ENCODE measurements around the gene SBF2. TPM values are rescaled to one million over a fixed set of nuclear protein-coding genes. Genes with fewer than 3 reads are reported as not detected.
"Not testable (repeated sequence)": the region's sequence is repeated elsewhere in the genome, so short reads cannot be mapped to it uniquely, and the experiment has no call there.

Gene SBF2
- total RNA-seq, 3 donors from 2014 or later (not counting 1 experiment from before 2014, with no cell fraction given) = 25.2 to 26.9 (median 26.3) TPM

DNA sequence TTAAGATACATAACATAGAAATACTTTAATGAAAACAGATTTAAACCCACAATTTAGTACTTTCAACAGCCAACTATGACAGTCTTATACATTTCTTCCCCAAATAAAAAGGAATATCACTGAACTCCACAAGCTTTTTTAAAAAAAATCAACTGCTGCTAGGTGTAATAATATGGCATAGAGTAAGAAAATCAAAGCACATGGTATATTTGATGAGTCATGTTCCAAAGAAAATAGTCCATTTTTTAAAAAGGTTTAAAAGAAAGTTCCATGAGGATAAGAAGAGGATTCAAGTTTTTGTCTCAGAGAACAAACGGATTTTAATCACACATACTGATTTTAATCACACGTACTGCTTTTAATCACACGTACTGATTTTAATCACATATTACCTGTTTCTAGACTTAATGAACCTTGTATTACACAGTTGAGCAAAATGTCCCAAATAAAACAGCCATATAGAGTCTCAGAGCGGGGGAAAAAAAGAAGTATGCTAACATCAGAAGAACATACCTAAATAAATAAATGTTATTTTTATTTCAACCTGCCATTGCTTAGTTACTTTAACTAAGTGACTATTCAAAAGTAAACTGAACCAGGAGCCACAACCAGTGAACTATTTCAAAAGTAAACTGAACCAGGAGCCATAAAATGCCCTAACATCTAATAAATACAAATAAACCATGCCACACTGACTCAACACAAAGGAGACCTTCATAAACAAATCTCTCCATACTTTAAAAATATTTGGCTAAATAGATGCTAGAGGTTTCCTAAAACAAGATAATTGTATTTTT lies 198.4 kb downstream of the SBF2 start:
- no peak overlapping the region for H3K4me3 Mint-ChIP-seq
- no peaks in the 10 kb centered on the region for H3K36me3 ChIP-seq (ENCODE audit: control insufficient read depth, insufficient read depth, low read length)
- H3K4me1 ChIP-seq (ENCODE audit: control insufficient read depth, insufficient read depth, low read length) = no peaks in the 10 kb centered on the region
- H3K36me3 Mint-ChIP-seq = peaks cover 18% of the 10 kb centered on the region
- H3K27ac Mint-ChIP-seq = no peak overlapping the region
- H3K4me1 Mint-ChIP-seq = peaks cover 11 to 13% of the 10 kb centered on the region in 2 donors
- ATAC-seq (no peak), DNase-seq (no peak)
- H3K27ac ChIP-seq (ENCODE audit: low read length) = no peak overlapping the region
- 94% methylated on average over 2 of the region's 4 CpGs for WGBS (ENCODE audit: insufficient coverage)
- no peaks in the 10 kb centered on the region for H3K27me3 ChIP-seq (ENCODE audit: control insufficient read depth, insufficient read depth, low read length)
- H3K4me3 ChIP-seq (ENCODE audit: low read length) = no peak overlapping the region
- peaks cover 4 to 11% of the 10 kb centered on the region in 2 donors for H3K9me3 Mint-ChIP-seq
- no peak for TF ChIP-seq CTCF (IDR thresholded peaks at IDR 0.05)
- no peaks in the 10 kb centered on the region for H3K27me3 Mint-ChIP-seq (ENCODE audit: low read depth in 2 of 2)
- H3K9me3 ChIP-seq (ENCODE audit: control insufficient read depth, insufficient read depth, low read length) = peaks cover 5% of the 10 kb centered on the region
- intact Hi-C loops (cut with micrococcal nuclease) = no loop called here

- DNase-seq (no peak), ATAC-seq (no peak)
- H3K27ac ChIP-seq (ENCODE audit: low read length) = no peak overlapping the region
- WGBS (ENCODE audit: insufficient coverage) = 100% methylated on average over 3 of the region's 5 CpGs
- H3K9me3 Mint-ChIP-seq = no peaks in the 10 kb centered on the region
- no peak overlapping the region for H3K4me3 ChIP-seq (ENCODE audit: low read length)
- intact Hi-C loops (cut with micrococcal nuclease) = no loop called here
- no peaks in the 10 kb centered on the region for H3K27me3 ChIP-seq (ENCODE audit: control insufficient read depth, insufficient read depth, low read length)
- H3K36me3 Mint-ChIP-seq = no peaks in the 10 kb centered on the region
- H3K4me1 ChIP-seq (ENCODE audit: control insufficient read depth, insufficient read depth, low read length) = peaks cover 6% of the 10 kb centered on the region
- H3K27me3 Mint-ChIP-seq (ENCODE audit: low read depth in 2 of 2) = no peaks in the 10 kb centered on the region
- TF ChIP-seq CTCF (IDR thresholded peaks at IDR 0.05) = no peak
- H3K4me3 Mint-ChIP-seq = no peak overlapping the region
- H3K36me3 ChIP-seq (ENCODE audit: control insufficient read depth, insufficient read depth, low read length) = no peaks in the 10 kb centered on the region
- no peaks in the 10 kb centered on the region for H3K9me3 ChIP-seq (ENCODE audit: control insufficient read depth, insufficient read depth, low read length)
- H3K27ac Mint-ChIP-seq = no peak overlapping the region
- peaks cover 25 to 29% of the 10 kb centered on the region in 2 donors for H3K4me1 Mint-ChIP-seq
Measured at GRCh38 chr11:10092426-10092825, 201.6 kb downstream of the SBF2 start.

GRCh38 chr11:10091314-10092045 lies 202.5 kb downstream of the SBF2 start:
- no peaks in the 10 kb centered on the region for H3K36me3 Mint-ChIP-seq
- H3K27ac ChIP-seq (ENCODE audit: low read length) = no peak overlapping the region
- TF ChIP-seq CTCF (IDR thresholded peaks at IDR 0.05) = no peak
- no peaks in the 10 kb centered on the region for H3K36me3 ChIP-seq (ENCODE audit: control insufficient read depth, insufficient read depth, low read length)
- H3K27me3 Mint-ChIP-seq (ENCODE audit: low read depth in 2 of 2) = no peaks in the 10 kb centered on the region
- H3K27me3 ChIP-seq (ENCODE audit: control insufficient read depth, insufficient read depth, low read length) = no peaks in the 10 kb centered on the region
- no peak overlapping the region for H3K4me3 ChIP-seq (ENCODE audit: low read length)
- peak overlapping the region in 1 of 2 donors; percentile 43 for H3K27ac Mint-ChIP-seq
- H3K9me3 ChIP-seq (ENCODE audit: control insufficient read depth, insufficient read depth, low read length) = no peaks in the 10 kb centered on the region
- no peak overlapping the region for H3K4me3 Mint-ChIP-seq
- intact Hi-C loops (cut with micrococcal nuclease) = no loop called here
- no peak for DNase-seq
- 0% methylated on average over 2 of the region's 3 CpGs for WGBS (ENCODE audit: insufficient coverage)
- no peak for ATAC-seq
- H3K4me1 ChIP-seq (ENCODE audit: control insufficient read depth, insufficient read depth, low read length) = peaks cover 6% of the 10 kb centered on the region
- peaks cover 32 to 35% of the 10 kb centered on the region in 2 donors for H3K4me1 Mint-ChIP-seq
- H3K9me3 Mint-ChIP-seq = no peaks in the 10 kb centered on the region

- H3K4me1 ChIP-seq (ENCODE audit: control insufficient read depth, insufficient read depth, low read length); H3K9me3 ChIP-seq (ENCODE audit: control insufficient read depth, insufficient read depth, low read length); intact Hi-C loops (cut with micrococcal nuclease); H3K9me3 Mint-ChIP-seq; H3K36me3 ChIP-seq (ENCODE audit: control insufficient read depth, insufficient read depth, low read length); DNase-seq; H3K27ac ChIP-seq (ENCODE audit: low read length); H3K4me3 ChIP-seq (ENCODE audit: low read length); H3K27me3 ChIP-seq (ENCODE audit: control insufficient read depth, insufficient read depth, low read length); H3K27me3 Mint-ChIP-seq (ENCODE audit: low read depth in 2 of 2): not testable (repeated sequence)
- peak overlapping the region; percentile 21 to 29 for H3K27ac Mint-ChIP-seq
- H3K4me3 Mint-ChIP-seq = peak overlapping the region; percentile 30
- 25% methylated on average over 3 of the region's 4 CpGs for WGBS (ENCODE audit: insufficient coverage)
- peaks cover 12% of the 10 kb centered on the region for H3K36me3 Mint-ChIP-seq
- peaks cover 35 to 44% of the 10 kb centered on the region in 2 donors for H3K4me1 Mint-ChIP-seq
- peak; percentile 46 to 70 (median 68) for ATAC-seq
Measured at GRCh38 chr11:10087923-10088225, 206.1 kb downstream of the SBF2 start.

All from natural killer cell (primary cell).